NT2/D1 (cell line): Measurements from ENCODE around the gene BHLHE23.

Experiments
- SUZ12 ChIP-seq: IDR thresholded peaks from 2 replicates; pipeline ENCODE4 v1.6.1; 2011; ENCODE audit not compliant: insufficient read length, insufficient read depth; ENCODE audit errors: extremely low read depth
- YY1 ChIP-seq: IDR thresholded peaks from 2 replicates; pipeline ENCODE4 v1.6.1; 2011; ENCODE audit not compliant: insufficient read length, insufficient read depth
- ZNF274 ChIP-seq: IDR thresholded peaks from 2 replicates; pipeline ENCODE4 v1.6.1; 2011; ENCODE audit warnings: mild to moderate bottlenecking, low read depth, low read length

GRCh38 chr20:63003546-63003945 lies 3.2 kb downstream of the BHLHE23 start:
- TF ChIP-seq YY1, result no peak
- no peak for TF ChIP-seq ZNF274
- no peak for TF ChIP-seq SUZ12
